Esophagus muscularis mucosa (tissue), 4 donors: Measurements from ENCODE around the gene C11orf97. TPM values are rescaled to one million over a fixed set of nuclear protein-coding genes. Genes with fewer than 3 reads are reported as not detected.
"Not testable (repeated sequence)": the region's sequence is repeated elsewhere in the genome, so short reads cannot be mapped to it uniquely, and the experiment has no call there.

Experiments
- DNase-seq: peaks from one replicate; pipeline ENCODE4 v3.0.0-alpha.2; 2017; ENCODE audit errors: extremely low spot score
- H3K27ac ChIP-seq, 4 donors: fragments of 200-600 bp; sonication (generic); replicated peaks in 1 of 4; 1 replicate in 3 of 4; 2 replicates in 1 of 4; pipeline ENCODE4 v1.5.1; 2016 to 2019; ENCODE audit warnings: mild to moderate bottlenecking in 1 of 4
- H3K27me3 ChIP-seq, 4 donors: fragments of 200-600 bp; sonication (generic); one replicate each; pipeline versions ENCODE4 v1.5.1 to v1.6.0; 2016 to 2019
- H3K36me3 ChIP-seq, 4 donors: fragments of 200-600 bp; sonication (generic); one replicate each; pipeline ENCODE4 v1.5.1; 2016 to 2019
- H3K4me1 ChIP-seq, 4 donors: fragments of 200-600 bp; sonication (generic); one replicate each; pipeline ENCODE4 v1.5.1; 2016 to 2019
- H3K4me3 ChIP-seq, 4 donors: fragments of 200-600 bp; sonication (generic); 1 replicate in 2 of 4; 2 replicates in 2 of 4; pipeline ENCODE4 v1.5.1; 2016 to 2019; ENCODE audit warnings: mild to moderate bottlenecking in 4 of 4, moderate library complexity in 1 of 4
- H3K9me3 ChIP-seq, 4 donors: fragments of 200-600 bp; sonication (generic); 1 replicate in 3 of 4; 2 replicates in 1 of 4; pipeline ENCODE4 v1.5.1; 2016 to 2019
- EP300 ChIP-seq: sonication (generic); formaldehyde crosslinking; IDR thresholded peaks from one replicate; pipeline ENCODE4 v1.6.1; 2017; ENCODE audit warnings: antibody characterized with exemption
- POLR2A ChIP-seq: fragments of 450-650 bp; IDR thresholded peaks from one replicate; pipeline ENCODE4 v1.6.1; 2017; ENCODE audit warnings: antibody characterized with exemption, moderate library complexity, mild to moderate bottlenecking, low read depth
- POLR2AphosphoS5 ChIP-seq, 2 donors: sonication (generic); formaldehyde crosslinking; IDR thresholded peaks; one replicate each; pipeline ENCODE4 v1.6.1; 2017; ENCODE audit warnings: antibody characterized with exemption in 2 of 2
- WGBS: methylation state at CpG from one replicate; pipeline ENCODE4 v1.1.5; 2018; 5-methylcytosine and 5-hydroxymethylcytosine counted together
- intact Hi-C: fragments of 100-400 bp; cut with DNase I; formaldehyde crosslinking; loops from one replicate; pipeline ENCODE4 v1.15.1; 2023
- total RNA-seq, 4 donors: library from RNA; depleted of rRNA; stranded (reverse); fragments of >200 nt; gene quantifications; one replicate each; pipeline versions ENCODE4 v1.1.0 to v1.2.1, GENCODE V29; 2016
- TF ChIP-seq, protein P1 (sequence below), 3 experiments: fragments of 200-600 bp in 2 of 3; fragments of 450-650 bp in 1 of 3; sonication (generic) in 2 of 3; IDR thresholded peaks; one replicate each; pipeline ENCODE4 v1.5.1; 2017 to 2019; ENCODE audit warnings: antibody characterized with exemption in 3 of 3, mild to moderate bottlenecking in 2 of 3, moderate library complexity in 1 of 3

The C11orf97 gene
- total RNA-seq, 4 donors from 2014 or later = not detected

DNA sequence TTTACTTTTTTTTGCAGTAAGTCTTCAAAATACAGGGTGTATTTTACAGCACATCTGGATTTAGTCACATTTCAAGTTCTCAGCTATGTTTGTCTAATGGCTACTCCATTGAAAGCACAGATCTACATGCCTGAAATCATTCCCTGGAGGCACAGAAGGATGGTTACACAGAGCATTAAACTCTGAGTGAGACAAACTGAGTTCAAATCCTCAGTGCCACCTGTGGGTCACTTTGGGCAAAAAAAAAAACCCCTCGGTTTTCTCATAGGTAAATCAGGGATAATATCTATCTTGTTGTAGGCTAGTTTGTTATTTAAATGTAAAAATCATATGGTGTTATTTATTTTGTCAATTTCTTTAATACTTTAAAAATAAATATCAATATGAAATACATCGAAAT is 10.7 kb upstream of the C11orf97 start:
- intact Hi-C loops = loop anchor here (5.0 kb wide), 1 partner anchor 604 kb away; no protein-coding TSS in a partner anchor
- H3K36me3 ChIP-seq = peaks cover 24 to 62% (median 39%) of the 10 kb centered on the region in 4 donors
- no peak for TF ChIP-seq POLR2AphosphoS5 (IDR thresholded peaks at IDR 0.05)
- TF ChIP-seq, protein P1, sequence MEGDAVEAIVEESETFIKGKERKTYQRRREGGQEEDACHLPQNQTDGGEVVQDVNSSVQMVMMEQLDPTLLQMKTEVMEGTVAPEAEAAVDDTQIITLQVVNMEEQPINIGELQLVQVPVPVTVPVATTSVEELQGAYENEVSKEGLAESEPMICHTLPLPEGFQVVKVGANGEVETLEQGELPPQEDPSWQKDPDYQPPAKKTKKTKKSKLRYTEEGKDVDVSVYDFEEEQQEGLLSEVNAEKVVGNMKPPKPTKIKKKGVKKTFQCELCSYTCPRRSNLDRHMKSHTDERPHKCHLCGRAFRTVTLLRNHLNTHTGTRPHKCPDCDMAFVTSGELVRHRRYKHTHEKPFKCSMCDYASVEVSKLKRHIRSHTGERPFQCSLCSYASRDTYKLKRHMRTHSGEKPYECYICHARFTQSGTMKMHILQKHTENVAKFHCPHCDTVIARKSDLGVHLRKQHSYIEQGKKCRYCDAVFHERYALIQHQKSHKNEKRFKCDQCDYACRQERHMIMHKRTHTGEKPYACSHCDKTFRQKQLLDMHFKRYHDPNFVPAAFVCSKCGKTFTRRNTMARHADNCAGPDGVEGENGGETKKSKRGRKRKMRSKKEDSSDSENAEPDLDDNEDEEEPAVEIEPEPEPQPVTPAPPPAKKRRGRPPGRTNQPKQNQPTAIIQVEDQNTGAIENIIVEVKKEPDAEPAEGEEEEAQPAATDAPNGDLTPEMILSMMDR (IDR thresholded peaks at IDR 0.05) = no peak
- TF ChIP-seq POLR2A = no peak
- TF ChIP-seq EP300 = no peak

DNA sequence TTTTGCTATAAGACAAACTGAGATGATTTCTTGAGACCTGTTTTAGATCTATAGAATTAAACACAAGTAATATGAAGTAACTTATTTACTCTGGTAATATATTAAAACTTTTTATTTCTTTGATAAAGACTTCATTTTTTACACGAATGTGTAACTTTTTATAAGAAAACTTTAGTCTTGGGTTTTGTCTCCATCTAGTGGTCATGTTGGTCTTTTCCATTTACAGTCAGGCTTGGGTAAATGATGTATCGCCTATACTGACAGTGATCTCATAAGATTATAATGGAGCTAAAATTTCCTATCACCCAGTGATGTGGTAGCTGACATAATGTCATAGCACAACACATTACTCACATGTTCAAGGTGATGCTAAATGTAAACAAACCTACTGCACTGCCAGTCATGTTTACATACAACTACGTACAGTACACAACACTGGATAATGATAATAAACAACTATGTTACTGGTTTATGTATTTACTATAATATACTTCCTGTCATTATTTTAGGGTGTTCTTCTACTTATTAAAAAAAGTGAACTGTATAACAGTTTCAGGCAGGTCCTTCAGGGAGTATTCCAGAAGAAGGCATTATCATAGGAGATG is 7.5 kb upstream of the C11orf97 start:
- no peak overlapping the region for H3K4me3 ChIP-seq
- H3K36me3 ChIP-seq = peaks cover 0 to 29% (median 11%) of the 10 kb centered on the region in 4 donors
- no peaks in the 10 kb centered on the region for H3K27me3 ChIP-seq
- no peaks in the 10 kb centered on the region for H3K4me1 ChIP-seq
- no peak for DNase-seq
- H3K9me3 ChIP-seq = no peaks in the 10 kb centered on the region
- no peak overlapping the region for H3K27ac ChIP-seq
- 16% methylated on average over 3 of the region's 3 CpGs for WGBS
- TF ChIP-seq, protein P1 (IDR thresholded peaks at IDR 0.05) = peak; percentile 54 to 77 (median 60)
- TF ChIP-seq POLR2A = no peak
- no peak for TF ChIP-seq POLR2AphosphoS5 (IDR thresholded peaks at IDR 0.05)
- no peak for TF ChIP-seq EP300
- intact Hi-C loops = loop anchor here (5.0 kb wide), 1 partner anchor 607 kb away; no protein-coding TSS in a partner anchor

More for the DNA sequence above, 10.7 kb upstream of the C11orf97 start:
- no peaks in the 10 kb centered on the region for H3K27me3 ChIP-seq
- no peak overlapping the region for H3K4me3 ChIP-seq
- H3K27ac ChIP-seq = no peak overlapping the region
- H3K9me3 ChIP-seq = no peaks in the 10 kb centered on the region
- WGBS = 71% methylated on average over 2 of the region's 2 CpGs
- no peak for DNase-seq
- H3K4me1 ChIP-seq = no peaks in the 10 kb centered on the region

DNA sequence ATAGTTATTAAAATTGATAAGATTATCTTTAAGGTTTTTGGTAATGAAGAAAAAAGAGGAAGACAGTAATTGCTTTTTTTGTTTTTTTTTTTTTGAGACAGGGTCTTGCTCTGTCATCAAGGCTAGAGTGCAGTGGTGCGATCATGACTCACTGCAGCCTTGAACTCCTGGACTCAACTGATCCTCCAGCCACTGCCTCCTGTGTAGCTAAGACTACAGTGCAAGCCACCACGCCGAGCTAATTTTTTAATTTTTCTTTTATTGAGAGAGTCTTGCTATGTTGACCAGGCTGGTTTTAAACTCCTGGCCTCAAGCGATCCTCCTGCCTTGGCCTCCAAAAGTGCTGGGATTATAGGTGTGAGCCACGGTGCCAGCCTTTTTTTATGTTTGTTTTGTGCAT is 5.7 kb upstream of the C11orf97 start:
- WGBS = 86% methylated on average over 5 of the region's 5 CpGs

DNA sequence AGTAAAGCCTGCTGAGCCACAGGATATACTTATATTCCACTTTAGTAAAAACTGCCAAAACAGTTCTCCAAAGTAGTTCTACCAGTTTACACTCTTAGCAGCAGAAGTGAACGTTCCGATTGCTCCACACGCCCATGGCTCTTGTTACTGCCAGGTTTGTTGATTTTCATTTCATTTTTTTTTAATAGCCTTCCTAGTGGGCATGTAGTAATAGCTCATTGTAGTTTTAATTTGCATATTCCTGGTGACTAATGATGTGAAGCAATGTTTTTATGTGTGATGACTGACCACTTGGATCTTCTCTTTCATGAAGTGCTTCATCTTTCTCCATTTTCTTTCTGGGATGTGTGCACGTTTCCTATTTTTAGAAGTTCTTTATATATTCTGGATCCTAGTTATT is 4.8 kb upstream of the C11orf97 start:
- Histone ChIP-seq H3K4me1 (peaks cover 6 to 8% (median 7%) of the 10 kb centered on the region in 4 donors), H3K27me3 (no peaks in the 10 kb centered on the region), H3K36me3 (peaks cover 0 to 3% (median 0%) of the 10 kb centered on the region in 4 donors), H3K9me3 (no peaks in the 10 kb centered on the region), H3K27ac (no peak overlapping the region), H3K4me3 (no peak overlapping the region)
- TF ChIP-seq POLR2A (no peak), EP300 (no peak), POLR2AphosphoS5 (IDR thresholded peaks at IDR 0.05) (no peak)
- TF ChIP-seq, protein P1 (IDR thresholded peaks at IDR 0.05) = no peak
- no peak for DNase-seq
- WGBS = 70% methylated on average over 4 of the region's 4 CpGs
- intact Hi-C loops = no loop called here

More for the DNA sequence above, 5.7 kb upstream of the C11orf97 start:
- intact Hi-C loops, H3K9me3 ChIP-seq, DNase-seq, H3K27me3 ChIP-seq, H3K4me3 ChIP-seq, H3K27ac ChIP-seq, H3K4me1 ChIP-seq: not testable (repeated sequence)
- H3K36me3 ChIP-seq = peaks cover 0 to 12% (median under 1%) of the 10 kb centered on the region in 4 donors

DNA sequence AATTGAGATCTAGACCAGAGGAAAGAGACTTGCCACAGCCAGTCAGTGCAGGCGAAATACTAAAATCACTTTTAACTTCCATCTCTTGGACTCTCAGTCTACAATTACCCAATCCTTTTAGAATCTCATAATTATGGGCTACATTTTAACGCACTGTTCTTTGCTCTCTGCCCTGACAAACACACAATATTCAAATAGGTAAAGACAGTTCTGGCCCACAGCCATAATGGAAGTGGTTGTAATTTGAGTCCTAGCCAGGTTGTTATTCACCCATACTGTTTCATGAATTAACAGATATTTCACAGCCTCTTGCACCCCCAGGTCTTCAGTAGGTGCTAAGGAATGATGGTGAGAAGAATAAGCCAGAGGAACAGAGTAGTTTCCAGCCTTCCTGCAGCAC is 830 bp downstream of the C11orf97 start:
- H3K27ac ChIP-seq = no peak overlapping the region
- DNase-seq = no peak
- H3K27me3 ChIP-seq = no peaks in the 10 kb centered on the region
- TF ChIP-seq EP300 (no peak), POLR2A (no peak), POLR2AphosphoS5 (IDR thresholded peaks at IDR 0.05) (no peak)
- TF ChIP-seq, protein P1 (IDR thresholded peaks at IDR 0.05) = no peak
- H3K9me3 ChIP-seq = no peaks in the 10 kb centered on the region
- H3K4me1 ChIP-seq = peaks cover 7 to 13% (median 11%) of the 10 kb centered on the region in 4 donors
- intact Hi-C loops = no loop called here
- WGBS = 64% methylated on average over 2 of the region's 2 CpGs
- no peaks in the 10 kb centered on the region for H3K36me3 ChIP-seq
- H3K4me3 ChIP-seq = peak overlapping the region in 1 of 4 donors; percentile 59
